Trophoblast cell (in vitro differentiated cells and primary cell): ENCODE measurements around the gene KLHL6.

Source experiments
- DNase-seq, 2 donors: peaks; one replicate each; pipeline ENCODE4 v3.0.0-alpha.2; 2016
- H2AFZ ChIP-seq: 2 replicates; pipeline ENCODE4 v1.6.1; 2013; ENCODE audit warnings: low read length, moderate library complexity, mild to moderate bottlenecking; ENCODE audit not compliant: insufficient read depth, poor library complexity
- H2AK5ac ChIP-seq: 2 replicates; pipeline ENCODE4 v1.6.1; 2013; ENCODE audit warnings: mild to moderate bottlenecking, low read length
- H2BK120ac ChIP-seq: 2 replicates; pipeline ENCODE4 v1.6.1; 2013; ENCODE audit warnings: low read length, mild to moderate bottlenecking, moderate library complexity; ENCODE audit not compliant: insufficient read depth, poor library complexity
- H2BK12ac ChIP-seq: 2 replicates; pipeline ENCODE4 v1.6.1; 2013; ENCODE audit warnings: mild to moderate bottlenecking, low read length, moderate library complexity
- H2BK5ac ChIP-seq: 2 replicates; pipeline ENCODE4 v1.6.1; 2013; ENCODE audit warnings: low read length, low read depth, moderate library complexity, mild to moderate bottlenecking; ENCODE audit not compliant: poor library complexity
- H3K14ac ChIP-seq: 2 replicates; pipeline ENCODE4 v1.6.1; 2013; ENCODE audit warnings: mild to moderate bottlenecking, low read length
- H3K18ac ChIP-seq: 2 replicates; pipeline ENCODE4 v1.6.1; 2013; ENCODE audit warnings: mild to moderate bottlenecking, low read length
- H3K23ac ChIP-seq: 2 replicates; pipeline ENCODE4 v1.6.1; 2013; ENCODE audit warnings: low read length
- H3K27ac ChIP-seq: 2 replicates; pipeline ENCODE4 v1.5.1; 2013; ENCODE audit warnings: low read depth, mild to moderate bottlenecking, inconsistent platforms, low read length, moderate library complexity
- H3K27me3 ChIP-seq: 2 replicates; pipeline ENCODE4 v1.6.1; 2013; ENCODE audit warnings: inconsistent platforms, mild to moderate bottlenecking, low read length, moderate library complexity; ENCODE audit not compliant: insufficient read depth
- H3K36me3 ChIP-seq, 2 experiments: 1 replicate in 1 of 2; 2 replicates in 1 of 2; pipeline ENCODE4 v1.6.1; 2013; ENCODE audit warnings: low read length in 2 of 2, mild to moderate bottlenecking in 2 of 2, moderate library complexity in 1 of 2; ENCODE audit not compliant: insufficient read depth in 2 of 2, control insufficient read depth in 1 of 2
- H3K4ac ChIP-seq: 2 replicates; pipeline ENCODE4 v1.6.1; 2013; ENCODE audit warnings: low read depth, mild to moderate bottlenecking, low read length, moderate library complexity
- H3K4me1 ChIP-seq, 2 experiments: 1 replicate in 1 of 2; 2 replicates in 1 of 2; pipeline ENCODE4 v1.6.1; 2013; ENCODE audit warnings: low read length in 2 of 2, mild to moderate bottlenecking in 2 of 2, moderate library complexity in 1 of 2; ENCODE audit not compliant: insufficient read depth in 2 of 2, control insufficient read depth in 1 of 2
- H3K4me2 ChIP-seq: 2 replicates; pipeline ENCODE4 v1.6.1; 2013; ENCODE audit warnings: inconsistent platforms, mild to moderate bottlenecking, low read length, moderate library complexity
- H3K4me3 ChIP-seq: 2 replicates; pipeline ENCODE4 v1.5.1; 2013; ENCODE audit warnings: mild to moderate bottlenecking, low read depth, low read length, inconsistent platforms
- H3K79me1 ChIP-seq: one replicate; pipeline ENCODE4 v1.6.1; 2013; ENCODE audit warnings: low read length
- H3K79me2 ChIP-seq: 2 replicates; pipeline ENCODE4 v1.6.1; 2013; ENCODE audit warnings: low read length, mild to moderate bottlenecking; ENCODE audit not compliant: control insufficient read depth, insufficient read depth, poor library complexity
- H3K9ac ChIP-seq: 2 replicates; pipeline ENCODE4 v1.6.1; 2013; ENCODE audit warnings: mild to moderate bottlenecking, low read length
- H3K9me3 ChIP-seq: 2 replicates; pipeline ENCODE4 v1.6.1; 2013; ENCODE audit warnings: low read depth, mild to moderate bottlenecking, control low read depth, inconsistent platforms, low read length; ENCODE audit not compliant: insufficient read depth
- H4K12ac ChIP-seq: 2 replicates; pipeline ENCODE4 v1.6.1; 2013; ENCODE audit warnings: low read depth, mild to moderate bottlenecking, low read length, moderate library complexity
- H4K8ac ChIP-seq: 2 replicates; pipeline ENCODE4 v1.6.1; 2013; ENCODE audit warnings: low read depth, mild to moderate bottlenecking, low read length, moderate library complexity
- H4K91ac ChIP-seq: one replicate; pipeline ENCODE4 v1.6.1; 2013; ENCODE audit warnings: low read depth, mild to moderate bottlenecking, low read length, moderate library complexity
- WGBS: extraction: QIAGEN DNeasy Blood & Tissue Kit; methylation state at CpG from one replicate; pipeline ENCODE4 v1.1.7; 2013; ENCODE audit warnings: missing lambda C conversion rate; ENCODE audit not compliant: insufficient read length, insufficient coverage; ENCODE audit errors: extremely low coverage; 5-methylcytosine and 5-hydroxymethylcytosine counted together

Gene KLHL6

GRCh38 chr3:183517607-183518006 is 37.9 kb downstream of the KLHL6 start:
- no CpG with 5 or more reads among the region's 4 CpGs for WGBS
- no peak overlapping the region for H3K4me2 ChIP-seq
- no peak overlapping the region for H4K12ac ChIP-seq
- peaks cover 0 to 4% of the 10 kb centered on the region in 2 experiments for H3K4me1 ChIP-seq
- DNase-seq = no peak
- no peak overlapping the region for H3K4ac ChIP-seq
- H3K27me3 ChIP-seq = no peaks in the 10 kb centered on the region
- H4K91ac ChIP-seq = no peak overlapping the region
- H3K9me3 ChIP-seq = no peaks in the 10 kb centered on the region
- H3K14ac ChIP-seq = no peak overlapping the region
- H2AK5ac ChIP-seq = no peak overlapping the region
- H3K4me3 ChIP-seq = no peak overlapping the region
- H2AFZ ChIP-seq = peak overlapping the region; percentile 12
- no peaks in the 10 kb centered on the region for H3K79me2 ChIP-seq
- no peak overlapping the region for H3K23ac ChIP-seq
- no peaks in the 10 kb centered on the region for H3K36me3 ChIP-seq
- no peak overlapping the region for H3K9ac ChIP-seq
- H2BK5ac ChIP-seq = no peak overlapping the region
- H3K79me1 ChIP-seq = no peaks in the 10 kb centered on the region
- H2BK12ac ChIP-seq = no peak overlapping the region
- H2BK120ac ChIP-seq = no peak overlapping the region
- H3K27ac ChIP-seq = no peak overlapping the region
- no peak overlapping the region for H3K18ac ChIP-seq
- no peak overlapping the region for H4K8ac ChIP-seq

GRCh38 chr3:183515968-183516851 is 39.3 kb downstream of the KLHL6 start:
- no peak overlapping the region for H2AK5ac ChIP-seq
- H2AFZ ChIP-seq = no peak overlapping the region
- H4K91ac ChIP-seq = no peak overlapping the region
- no peak overlapping the region for H3K9ac ChIP-seq
- H3K27ac ChIP-seq = no peak overlapping the region
- no peak overlapping the region for H4K12ac ChIP-seq
- no peak overlapping the region for H4K8ac ChIP-seq
- no peak overlapping the region for H3K4ac ChIP-seq
- no peak overlapping the region for H2BK120ac ChIP-seq
- no peak overlapping the region for H2BK5ac ChIP-seq
- no peak overlapping the region for H3K18ac ChIP-seq
- H3K4me2 ChIP-seq = no peak overlapping the region
- H3K4me3 ChIP-seq = no peak overlapping the region
- H3K9me3 ChIP-seq = no peaks in the 10 kb centered on the region
- H3K36me3 ChIP-seq = no peaks in the 10 kb centered on the region
- no peak overlapping the region for H3K23ac ChIP-seq
- no peaks in the 10 kb centered on the region for H3K27me3 ChIP-seq
- no peaks in the 10 kb centered on the region for H3K79me1 ChIP-seq
- peaks cover 0 to 4% of the 10 kb centered on the region in 2 experiments for H3K4me1 ChIP-seq
- no peak for DNase-seq
- H2BK12ac ChIP-seq = no peak overlapping the region
- H3K14ac ChIP-seq = no peak overlapping the region
- no CpG with 5 or more reads among the region's 9 CpGs for WGBS
- no peaks in the 10 kb centered on the region for H3K79me2 ChIP-seq

- H3K79me2 ChIP-seq = no peaks in the 10 kb centered on the region
- no peak overlapping the region for H4K12ac ChIP-seq
- no CpG with 5 or more reads among the region's 6 CpGs for WGBS
- no peaks in the 10 kb centered on the region for H3K79me1 ChIP-seq
- H2BK12ac ChIP-seq = no peak overlapping the region
- H3K9me3 ChIP-seq = no peaks in the 10 kb centered on the region
- no peak overlapping the region for H3K4ac ChIP-seq
- no peak overlapping the region for H2BK5ac ChIP-seq
- H3K18ac ChIP-seq = no peak overlapping the region
- H3K36me3 ChIP-seq = no peaks in the 10 kb centered on the region
- no peak overlapping the region for H3K4me3 ChIP-seq
- no peak overlapping the region for H4K8ac ChIP-seq
- H3K14ac ChIP-seq = no peak overlapping the region
- no peaks in the 10 kb centered on the region for H3K27me3 ChIP-seq
- H4K91ac ChIP-seq = no peak overlapping the region
- no peak overlapping the region for H2AK5ac ChIP-seq
- no peak overlapping the region for H3K23ac ChIP-seq
- H3K9ac ChIP-seq = no peak overlapping the region
- no peak overlapping the region for H2BK120ac ChIP-seq
- H2AFZ ChIP-seq = no peak overlapping the region
- DNase-seq = no peak
- peaks cover 0 to 3% of the 10 kb centered on the region in 2 experiments for H3K4me1 ChIP-seq
- no peak overlapping the region for H3K4me2 ChIP-seq
- no peak overlapping the region for H3K27ac ChIP-seq
These were observed 41.5 kb downstream of the KLHL6 start for GRCh38 chr3:183514021-183514420.

- no peak overlapping the region for H4K8ac ChIP-seq
- no peaks in the 10 kb centered on the region for H3K4me1 ChIP-seq
- DNase-seq = no peak
- H3K14ac ChIP-seq = no peak overlapping the region
- no peaks in the 10 kb centered on the region for H3K36me3 ChIP-seq
- no CpG with 5 or more reads among the region's 6 CpGs for WGBS
- no peak overlapping the region for H4K12ac ChIP-seq
- no peaks in the 10 kb centered on the region for H3K27me3 ChIP-seq
- no peak overlapping the region for H2BK120ac ChIP-seq
- no peak overlapping the region for H2BK12ac ChIP-seq
- no peak overlapping the region for H3K27ac ChIP-seq
- no peak overlapping the region for H3K4me3 ChIP-seq
- no peaks in the 10 kb centered on the region for H3K79me1 ChIP-seq
- no peak overlapping the region for H4K91ac ChIP-seq
- no peak overlapping the region for H2AK5ac ChIP-seq
- H3K4me2 ChIP-seq = no peak overlapping the region
- no peaks in the 10 kb centered on the region for H3K79me2 ChIP-seq
- H3K18ac ChIP-seq = no peak overlapping the region
- no peak overlapping the region for H3K23ac ChIP-seq
- no peak overlapping the region for H2BK5ac ChIP-seq
- no peak overlapping the region for H2AFZ ChIP-seq
- H3K9ac ChIP-seq = no peak overlapping the region
- H3K4ac ChIP-seq = no peak overlapping the region
- H3K9me3 ChIP-seq = no peaks in the 10 kb centered on the region
These were observed 42.3 kb downstream of the KLHL6 start for GRCh38 chr3:183513046-183513706.
